HTR-8/SVneo (cell line): ENCODE data around the gene PHF23.

Experiments used
- DNase-seq: peaks from one replicate; pipeline ENCODE4 v3.0.0; 2011; ENCODE audit warnings: low spot score, mixed read lengths; ENCODE audit not compliant: insufficient read length
- FAIRE-seq: peaks from 2 replicates; lab custom pipeline; 2011; peaks lifted over from hg19 to GRCh38; lab: Jason Lieb, UNC

PHF23 gene

DNA sequence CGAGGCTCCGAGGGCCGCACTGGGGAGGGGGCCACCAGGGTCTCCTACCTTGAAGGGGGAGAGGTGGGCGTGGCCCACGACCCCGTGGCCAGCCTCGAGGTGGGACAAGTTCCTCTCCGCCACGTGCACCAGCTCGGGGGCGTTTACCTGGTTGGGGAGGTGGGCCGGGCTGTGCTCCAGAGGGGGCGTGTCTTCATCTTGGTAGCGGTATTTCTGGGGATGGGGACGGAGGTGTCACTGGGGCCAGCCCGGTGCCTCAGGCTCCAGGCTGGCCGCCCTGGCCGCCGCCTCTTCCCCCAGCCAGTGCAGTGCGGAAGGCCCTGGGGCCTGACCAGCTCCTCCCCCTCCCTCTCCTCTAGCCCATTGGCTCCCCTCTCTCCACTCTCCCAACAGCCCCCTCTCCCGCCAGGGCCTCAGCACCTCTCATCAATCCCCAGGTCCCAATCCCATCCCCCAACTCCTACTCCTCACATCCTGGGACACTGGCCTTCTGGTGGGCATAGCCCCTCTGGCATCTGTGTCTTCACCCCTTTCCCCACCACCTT lies 31.2 kb downstream of the PHF23 start:
- DNase-seq (no peak), FAIRE-seq (no peak)

- DNase-seq (no peak), FAIRE-seq (peak; percentile 63)
Observed at GRCh38 chr17:7207120-7208001, 31.9 kb downstream of the PHF23 start.

GRCh38 chr17:7205561-7205960 lies 33.7 kb downstream of the PHF23 start:
- DNase-seq (no peak), FAIRE-seq (no peak)

GRCh38 chr17:7204828-7205461 lies 34.3 kb downstream of the PHF23 start:
- no peak for FAIRE-seq
- no peak for DNase-seq

DNA sequence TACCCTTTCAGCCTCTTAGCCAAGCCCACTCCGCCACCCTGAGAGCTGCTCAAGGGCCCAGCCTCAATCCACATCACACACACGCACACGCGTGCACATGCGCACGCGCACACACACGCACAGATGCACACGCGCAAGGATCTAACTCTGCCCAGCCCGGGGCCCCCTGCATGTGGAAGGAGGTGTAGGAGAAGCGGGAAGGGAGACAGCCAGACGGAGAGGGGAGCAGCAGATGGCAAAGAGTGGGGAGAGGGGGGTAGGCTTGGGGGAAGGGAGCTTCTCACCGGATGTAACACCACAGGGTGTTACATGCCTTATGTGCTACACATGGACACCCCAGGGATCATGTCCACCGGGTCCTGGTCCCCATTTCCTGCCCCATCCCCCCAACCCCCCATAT lies 34.9 kb downstream of the PHF23 start:
- DNase-seq (no peak), FAIRE-seq (no peak)

- no peak for FAIRE-seq
Observed at GRCh38 chr17:7203391-7203790, 35.9 kb downstream of the PHF23 start.

GRCh38 chr17:7196651-7197401 lies 42.4 kb downstream of the PHF23 start:
- DNase-seq: no peak
- FAIRE-seq: no peak

More at GRCh38 chr17:7203391-7203790, 35.9 kb downstream of the PHF23 start:
- no peak for DNase-seq

DNA sequence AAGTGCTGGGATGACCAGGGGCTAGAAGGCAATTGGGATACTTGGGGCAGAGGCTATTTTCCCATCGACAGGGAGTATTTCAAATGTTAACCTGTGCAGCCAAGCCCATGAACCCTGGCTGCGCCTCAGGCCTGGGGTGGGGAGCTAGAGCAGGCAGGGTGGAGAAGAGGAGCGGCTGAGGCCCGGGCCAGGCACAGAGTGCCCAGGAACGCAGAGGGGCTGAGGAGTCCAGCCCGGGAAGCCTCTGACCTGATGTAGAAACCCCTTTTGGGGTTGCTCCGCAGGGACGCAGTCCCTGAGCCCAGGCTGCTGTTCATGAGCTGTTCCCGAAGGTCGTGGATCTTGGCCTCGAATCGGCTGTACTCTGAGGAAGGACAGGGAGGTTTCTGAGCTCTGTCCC lies 43.3 kb downstream of the PHF23 start:
- DNase-seq (no peak), FAIRE-seq (no peak)

DNA sequence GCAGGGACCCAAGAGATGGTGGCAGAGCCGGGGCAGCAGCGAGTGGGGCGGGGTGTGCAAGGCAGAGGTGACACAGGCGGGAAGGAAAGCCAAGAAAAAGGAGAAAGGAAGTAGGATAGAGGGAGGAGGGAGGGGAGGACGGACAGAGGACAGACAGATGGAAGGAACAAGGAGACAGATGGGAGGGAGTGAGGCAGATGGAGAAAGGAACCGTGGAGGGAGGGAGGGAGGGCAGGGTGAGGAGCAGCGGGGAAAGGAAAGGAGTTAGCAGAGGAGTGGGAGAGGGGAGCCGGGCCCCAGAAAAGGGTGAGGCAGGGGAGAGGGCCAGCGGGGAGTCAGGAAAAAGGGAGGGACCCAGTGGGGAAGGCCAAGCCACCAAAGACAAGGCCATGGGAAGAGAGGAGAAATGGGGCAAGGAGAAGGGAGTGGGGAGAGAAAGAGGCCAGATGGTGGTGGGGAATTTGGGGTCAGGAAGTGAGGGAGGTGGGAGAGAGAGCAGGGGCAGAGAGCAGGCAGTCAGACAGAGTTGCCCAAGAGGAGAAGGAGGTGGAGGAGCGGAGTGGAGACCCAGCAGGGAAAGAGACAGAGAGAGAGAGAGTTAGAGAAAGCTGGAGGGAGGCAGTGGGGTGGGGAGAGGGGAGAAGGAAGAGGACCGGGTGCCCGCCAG lies 46.9 kb downstream of the PHF23 start:
- no peak for FAIRE-seq
- DNase-seq: no peak

DNA sequence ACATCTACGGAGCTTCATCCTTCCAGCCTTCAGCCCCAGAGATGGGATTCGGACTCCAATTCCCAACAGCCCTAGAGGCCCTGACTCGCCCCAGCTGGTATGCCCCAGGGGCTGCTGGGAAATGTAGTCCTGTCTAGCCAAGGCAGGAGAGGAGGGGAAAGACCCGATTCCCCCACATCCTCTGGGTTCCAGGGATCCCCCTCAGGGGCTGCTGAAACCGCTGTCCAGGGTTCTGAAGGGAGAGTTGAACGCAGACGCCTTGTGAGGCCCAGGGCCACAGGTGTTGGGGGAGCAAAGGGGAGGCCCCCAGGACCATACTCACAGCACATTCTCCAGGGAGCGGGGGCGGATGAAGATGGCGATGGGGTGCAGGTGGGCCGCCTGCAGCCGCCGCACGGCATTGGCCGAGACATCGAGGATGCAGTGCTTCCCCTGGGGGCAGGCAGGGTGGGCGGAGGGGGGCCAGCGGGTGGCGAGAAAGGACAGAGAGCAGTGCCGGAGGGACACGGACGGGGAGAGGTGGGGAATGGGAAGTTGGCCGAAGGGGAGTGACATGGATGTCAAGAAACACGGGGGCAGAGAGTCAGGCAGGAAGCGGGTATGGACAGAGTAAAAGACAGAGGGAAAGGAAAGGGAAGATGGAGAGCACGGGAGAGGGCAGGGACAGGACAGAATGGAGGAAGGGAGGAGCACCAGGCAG lies 47.5 kb downstream of the PHF23 start:
- DNase-seq (peak; percentile 81), FAIRE-seq (no peak)

DNA sequence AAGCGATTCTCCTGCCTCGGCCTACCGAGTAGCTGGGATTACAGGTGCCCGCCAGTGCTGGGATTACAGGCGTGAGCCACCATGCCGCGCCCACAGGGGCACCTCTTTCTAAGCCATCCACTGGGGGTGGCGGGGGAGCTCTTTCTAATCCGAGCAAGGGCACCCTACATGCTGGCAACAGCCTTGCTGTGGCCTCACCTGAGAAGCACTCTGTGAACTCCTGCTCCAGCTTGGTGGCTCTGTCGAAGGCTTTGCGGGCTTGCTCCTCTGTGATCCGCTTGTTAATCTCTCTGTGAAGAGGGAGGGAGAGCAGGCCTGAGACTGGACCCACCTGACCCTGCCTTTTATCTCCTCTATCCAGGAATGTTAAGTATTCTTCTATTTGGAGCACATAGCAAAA lies 48.2 kb downstream of the PHF23 start:
- FAIRE-seq: no peak
- DNase-seq: no peak

DNA sequence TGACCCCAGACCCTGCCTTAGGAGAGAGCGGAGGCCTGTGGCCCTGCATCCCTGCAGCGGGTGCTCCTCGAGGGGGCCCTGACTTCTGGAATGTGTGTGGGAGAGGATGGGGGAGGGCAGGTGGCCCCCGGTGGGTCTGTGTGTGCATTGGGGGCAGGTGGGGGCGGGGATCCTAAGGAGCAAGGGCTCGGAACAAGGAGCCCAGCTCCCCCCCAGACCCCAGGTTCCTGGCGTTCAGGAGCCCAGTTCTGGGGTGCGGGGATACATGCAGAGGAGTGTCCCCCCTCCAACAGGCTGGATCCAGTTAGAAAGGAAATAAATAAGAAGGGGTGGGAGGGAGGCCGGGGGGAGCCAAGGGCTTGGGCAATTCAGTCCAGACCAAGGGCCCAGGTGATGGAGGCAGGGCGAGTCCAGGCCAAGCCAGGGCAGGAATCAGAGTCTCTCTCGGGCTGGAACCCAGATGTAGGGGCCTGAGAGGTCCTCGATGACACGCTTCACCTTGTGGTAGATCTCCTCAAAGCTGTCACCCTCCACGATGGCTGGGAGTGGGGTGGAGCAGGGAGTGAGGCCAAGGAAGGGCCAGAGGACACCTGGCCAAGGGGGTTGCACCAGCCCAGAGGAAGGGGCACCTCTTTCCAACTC lies 48.9 kb downstream of the PHF23 start:
- DNase-seq (no peak), FAIRE-seq (no peak)

DNA sequence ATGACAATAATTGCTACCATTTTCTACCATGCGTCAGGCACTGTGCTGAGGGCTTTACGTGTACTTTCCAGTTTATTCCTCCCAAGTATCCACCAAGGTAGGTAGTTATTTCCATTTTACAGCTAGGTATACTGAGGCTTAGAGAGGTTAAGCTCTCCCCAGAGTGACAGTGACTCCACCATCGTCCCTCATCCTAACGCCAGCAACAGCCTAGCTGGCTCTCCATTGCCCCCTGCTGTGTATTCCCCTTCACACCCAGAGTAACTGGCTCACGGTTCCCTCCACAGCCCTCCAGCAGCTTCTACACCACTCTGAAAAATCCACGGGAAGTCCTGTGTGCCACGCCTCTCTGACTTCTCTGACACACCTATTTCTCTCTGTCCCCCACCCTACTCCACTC lies 53.0 kb downstream of the PHF23 start:
- DNase-seq: no peak
- no peak for FAIRE-seq
